Endodermal cell (in vitro differentiated cells): Measurements from ENCODE around the gene WBP11. TPM values are rescaled to one million over a fixed set of nuclear protein-coding genes. Genes with fewer than 3 reads are reported as not detected.

Source experiments
- DNase-seq: peaks from one replicate; pipeline ENCODE4 v3.0.0-alpha.2; 2017
- H3K27ac ChIP-seq: 2 replicates; pipeline ENCODE4 v1.5.1; 2013; ENCODE audit warnings: mild to moderate bottlenecking, low read depth, low read length, moderate library complexity
- H3K27me3 ChIP-seq: 2 replicates; pipeline ENCODE4 v1.6.1; 2013; ENCODE audit warnings: mild to moderate bottlenecking, low read length, moderate library complexity; ENCODE audit not compliant: insufficient read depth, control insufficient read depth, poor library complexity, severe bottlenecking
- H3K36me3 ChIP-seq: 2 replicates; pipeline ENCODE4 v1.7.0; 2013; ENCODE audit warnings: mild to moderate bottlenecking, low read length, moderate library complexity; ENCODE audit not compliant: control insufficient read depth, insufficient read depth
- H3K4me1 ChIP-seq: one replicate; pipeline ENCODE4 v1.7.0; 2013; ENCODE audit warnings: low read length; ENCODE audit not compliant: control insufficient read depth, insufficient read depth
- H3K4me3 ChIP-seq: 2 replicates; pipeline ENCODE4 v1.5.1; 2013; ENCODE audit warnings: mild to moderate bottlenecking, low read length, moderate library complexity
- H3K9ac ChIP-seq: 2 replicates; pipeline ENCODE4 v1.6.1; 2013; ENCODE audit warnings: mild to moderate bottlenecking, low read length, moderate library complexity; ENCODE audit not compliant: poor library complexity, severe bottlenecking; ENCODE audit errors: extremely low read depth
- H3K9me3 ChIP-seq: 2 replicates; pipeline ENCODE4 v1.6.1; 2013; ENCODE audit warnings: mild to moderate bottlenecking, low read length, moderate library complexity; ENCODE audit not compliant: control insufficient read depth
- H3K27ac Mint-ChIP-seq: 2 replicates; pipeline ENCODE4 v1.8.0; 2020; ENCODE audit warnings: mixed read lengths
- H3K27me3 Mint-ChIP-seq: 2 replicates; pipeline ENCODE4 v1.8.0; 2021; ENCODE audit warnings: mild to moderate bottlenecking, mixed read lengths; ENCODE audit not compliant: insufficient read depth
- H3K36me3 Mint-ChIP-seq: 2 replicates; pipeline ENCODE4 v1.8.0; 2020; ENCODE audit warnings: low read depth, mixed read lengths
- H3K4me1 Mint-ChIP-seq: 2 replicates; pipeline ENCODE4 v1.8.0; 2020; ENCODE audit warnings: mixed read lengths
- H3K4me3 Mint-ChIP-seq: 2 replicates; pipeline ENCODE4 v1.8.0; 2020; ENCODE audit warnings: mild to moderate bottlenecking, moderate library complexity, mixed read lengths
- H3K9me3 Mint-ChIP-seq: 2 replicates; pipeline ENCODE4 v1.8.0; 2020; ENCODE audit warnings: mild to moderate bottlenecking, mixed read lengths
- WGBS, 2 experiments: methylation state at CpG; one replicate each; pipeline versions ENCODE4 v1.1.5 to v1.1.7; 2013; ENCODE audit warnings: missing lambda C conversion rate in 2 of 2, mixed read lengths in 1 of 2; ENCODE audit not compliant: insufficient coverage in 1 of 2, insufficient read length in 1 of 2; 5-methylcytosine and 5-hydroxymethylcytosine counted together
- total RNA-seq, 2 donors: library from RNA; stranded (reverse); fragmentation: NEBNext Ultra II Directional in 1 of 2; extraction: Animal tissue kit (Norgen Biotek cat#: 25700) in 1 of 2; gene quantifications; 2 replicates in 1 of 2; 3 replicates in 1 of 2; pipeline ENCODE4 v1.2.1, GENCODE V29; 2021
- TF ChIP-seq, protein P1 (sequence below): fragments of 200-600 bp; sonication (generic); conservative IDR thresholded peaks from 2 replicates; pipeline ENCODE4 v1.5.0; 2021; ENCODE audit warnings: antibody characterized with exemption, mild to moderate bottlenecking

WBP11 gene
- total RNA-seq, 2 donors from 2014 or later, result 97.4 to 150 TPM

DNA sequence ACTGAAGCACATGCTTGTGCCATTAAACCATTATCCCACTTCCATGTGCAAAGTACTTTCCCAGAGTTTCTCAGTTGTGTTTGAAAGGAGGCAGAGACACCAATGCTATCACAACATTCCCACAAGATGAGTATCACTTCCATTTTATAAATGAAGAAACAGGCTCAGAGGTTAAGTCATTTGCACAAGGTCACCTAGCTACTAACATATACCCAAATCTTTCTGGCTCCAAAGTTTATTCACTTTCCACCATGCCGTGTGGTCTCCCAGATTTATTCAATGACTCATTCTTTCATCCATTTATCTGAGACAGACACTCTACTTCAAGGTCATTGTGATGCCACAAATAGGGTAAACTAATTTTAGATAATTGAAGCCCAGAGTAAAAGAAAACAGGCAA, 30.7 kb upstream of the WBP11 start:
- H3K36me3 Mint-ChIP-seq, result no peaks in the 10 kb centered on the region
- WGBS, 2 experiments, result 89 to 100% methylated on average over 1 of the region's 1 CpG
- no peaks in the 10 kb centered on the region for H3K4me1 Mint-ChIP-seq
- Histone ChIP-seq H3K9ac (no peak overlapping the region), H3K27me3 (no peaks in the 10 kb centered on the region), H3K4me3 (no peak overlapping the region), H3K36me3 (no peaks in the 10 kb centered on the region), H3K27ac (no peak overlapping the region), H3K9me3 (no peaks in the 10 kb centered on the region), H3K4me1 (no peaks in the 10 kb centered on the region)
- H3K27ac Mint-ChIP-seq, result no peak overlapping the region
- no peaks in the 10 kb centered on the region for H3K9me3 Mint-ChIP-seq
- H3K4me3 Mint-ChIP-seq, result no peak overlapping the region
- peaks cover 2% of the 10 kb centered on the region for H3K27me3 Mint-ChIP-seq
- DNase-seq, result no peak
- TF ChIP-seq, protein P1, sequence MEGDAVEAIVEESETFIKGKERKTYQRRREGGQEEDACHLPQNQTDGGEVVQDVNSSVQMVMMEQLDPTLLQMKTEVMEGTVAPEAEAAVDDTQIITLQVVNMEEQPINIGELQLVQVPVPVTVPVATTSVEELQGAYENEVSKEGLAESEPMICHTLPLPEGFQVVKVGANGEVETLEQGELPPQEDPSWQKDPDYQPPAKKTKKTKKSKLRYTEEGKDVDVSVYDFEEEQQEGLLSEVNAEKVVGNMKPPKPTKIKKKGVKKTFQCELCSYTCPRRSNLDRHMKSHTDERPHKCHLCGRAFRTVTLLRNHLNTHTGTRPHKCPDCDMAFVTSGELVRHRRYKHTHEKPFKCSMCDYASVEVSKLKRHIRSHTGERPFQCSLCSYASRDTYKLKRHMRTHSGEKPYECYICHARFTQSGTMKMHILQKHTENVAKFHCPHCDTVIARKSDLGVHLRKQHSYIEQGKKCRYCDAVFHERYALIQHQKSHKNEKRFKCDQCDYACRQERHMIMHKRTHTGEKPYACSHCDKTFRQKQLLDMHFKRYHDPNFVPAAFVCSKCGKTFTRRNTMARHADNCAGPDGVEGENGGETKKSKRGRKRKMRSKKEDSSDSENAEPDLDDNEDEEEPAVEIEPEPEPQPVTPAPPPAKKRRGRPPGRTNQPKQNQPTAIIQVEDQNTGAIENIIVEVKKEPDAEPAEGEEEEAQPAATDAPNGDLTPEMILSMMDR, result no peak

GRCh38 chr12:14833336-14833735, 30.1 kb upstream of the WBP11 start:
- Mint-ChIP-seq H3K4me3 (no peak overlapping the region), H3K9me3 (no peaks in the 10 kb centered on the region), H3K36me3 (no peaks in the 10 kb centered on the region), H3K27me3 (peaks cover 2% of the 10 kb centered on the region), H3K27ac (no peak overlapping the region), H3K4me1 (no peaks in the 10 kb centered on the region)
- Histone ChIP-seq H3K36me3 (no peaks in the 10 kb centered on the region), H3K9ac (no peak overlapping the region), H3K27me3 (no peaks in the 10 kb centered on the region), H3K4me1 (no peaks in the 10 kb centered on the region), H3K9me3 (no peaks in the 10 kb centered on the region), H3K4me3 (no peak overlapping the region), H3K27ac (no peak overlapping the region)
- no peak for DNase-seq
- WGBS, 2 experiments, result 92% methylated on average over 2 of the region's 3 CpGs; no CpG with 5 or more reads in 1 of the 2 experiments
- TF ChIP-seq, protein P1, result no peak

GRCh38 chr12:14828892-14829291, 25.6 kb upstream of the WBP11 start:
- H3K4me3 ChIP-seq, result no peak overlapping the region
- H3K36me3 Mint-ChIP-seq, result no peaks in the 10 kb centered on the region
- no peak overlapping the region for H3K27ac ChIP-seq
- no peak overlapping the region for H3K27ac Mint-ChIP-seq
- no peaks in the 10 kb centered on the region for H3K9me3 ChIP-seq
- H3K36me3 ChIP-seq, result no peaks in the 10 kb centered on the region
- H3K4me1 Mint-ChIP-seq, result no peaks in the 10 kb centered on the region
- peak; percentile 55 for DNase-seq
- no peak overlapping the region for H3K9ac ChIP-seq
- TF ChIP-seq, protein P1, result no peak
- no peaks in the 10 kb centered on the region for H3K4me1 ChIP-seq
- H3K27me3 ChIP-seq, result no peaks in the 10 kb centered on the region
- no peak overlapping the region for H3K4me3 Mint-ChIP-seq
- H3K9me3 Mint-ChIP-seq, result no peaks in the 10 kb centered on the region
- H3K27me3 Mint-ChIP-seq, result peaks cover 2% of the 10 kb centered on the region
